GM23338 (cell line): ENCODE measurements around the gene KCTD15. TPM values are rescaled to one million over a fixed set of nuclear protein-coding genes. Genes with fewer than 3 reads are reported as not detected.

Experiments used
- ATAC-seq: fragments of 200-7000 bp; cut with Tn5 transposase; 3 replicates; pipeline ENCODE4 v1.9.1; 2020
- DNase-seq: peaks from one replicate; pipeline ENCODE4 v3.0.0-alpha.2; 2015; ENCODE audit warnings: low spot score
- H2AFZ ChIP-seq: fragments of 200-600 bp; sonication (generic); 2 replicates; pipeline ENCODE4 v1.8.0; 2016; ENCODE audit warnings: antibody characterized with exemption, mild to moderate bottlenecking, moderate library complexity
- H3F3A ChIP-seq: fragments of 200-600 bp; sonication (generic); replicated peaks from 2 replicates; pipeline ENCODE4 v1.8.0; 2017; ENCODE audit warnings: antibody characterized with exemption, mixed run types, low read depth
- H3K27ac ChIP-seq: fragments of 200-600 bp; sonication (generic); 2 replicates; pipeline ENCODE4 v1.6.1; 2016; ENCODE audit warnings: low read depth
- H3K27me3 ChIP-seq: fragments of 200-600 bp; sonication (generic); 2 replicates; pipeline ENCODE4 v1.8.0; 2016; ENCODE audit warnings: mild to moderate bottlenecking, mixed run types, moderate library complexity; ENCODE audit not compliant: insufficient read depth
- H3K36me3 ChIP-seq: fragments of 200-600 bp; sonication (generic); 2 replicates; pipeline ENCODE4 v1.8.0; 2016; ENCODE audit warnings: mild to moderate bottlenecking; ENCODE audit not compliant: insufficient read depth
- H3K4me1 ChIP-seq: fragments of 200-600 bp; sonication (generic); 2 replicates; pipeline ENCODE4 v1.8.0; 2016; ENCODE audit warnings: mild to moderate bottlenecking, moderate library complexity; ENCODE audit not compliant: insufficient read depth
- H3K4me2 ChIP-seq: fragments of 200-600 bp; sonication (generic); 2 replicates; pipeline ENCODE4 v1.7.1; 2017; ENCODE audit warnings: mixed run types
- H3K4me3 ChIP-seq: fragments of 200-600 bp; sonication (generic); 2 replicates; pipeline ENCODE4 v1.6.1; 2016; ENCODE audit warnings: mixed run types
- H3K79me2 ChIP-seq: fragments of 200-600 bp; sonication (generic); replicated peaks from 2 replicates; pipeline ENCODE4 v1.8.0; 2017; ENCODE audit warnings: mild to moderate bottlenecking; ENCODE audit not compliant: insufficient read depth
- H3K9me2 ChIP-seq: fragments of 200-600 bp; sonication (generic); 2 replicates; pipeline ENCODE4 v1.8.0; 2017; ENCODE audit not compliant: insufficient read depth
- H4K20me1 ChIP-seq: fragments of 200-600 bp; sonication (generic); replicated peaks from 2 replicates; pipeline ENCODE4 v1.8.0; 2017; ENCODE audit warnings: mild to moderate bottlenecking; ENCODE audit not compliant: insufficient read depth
- H3K27ac Mint-ChIP-seq: 2 replicates; pipeline ENCODE4 v1.8.0; 2020; ENCODE audit warnings: inconsistent platforms, mild to moderate bottlenecking, moderate library complexity, mixed read lengths
- H3K27me3 Mint-ChIP-seq: 3 replicates; pipeline ENCODE4 v1.8.0; 2022; ENCODE audit warnings: low read depth, mild to moderate bottlenecking, moderate library complexity, mixed read lengths, inconsistent platforms; ENCODE audit not compliant: insufficient read depth, poor library complexity
- H3K36me3 Mint-ChIP-seq: 3 replicates; pipeline ENCODE4 v1.8.0; 2021; ENCODE audit warnings: low read depth, mild to moderate bottlenecking, inconsistent platforms, moderate library complexity, mixed read lengths
- H3K4me1 Mint-ChIP-seq: 3 replicates; pipeline ENCODE4 v1.8.0; 2020; ENCODE audit warnings: mild to moderate bottlenecking, inconsistent platforms, mixed read lengths
- H3K4me3 Mint-ChIP-seq: 3 replicates; pipeline ENCODE4 v1.8.0; 2021; ENCODE audit warnings: moderate library complexity, mild to moderate bottlenecking, inconsistent platforms, mixed read lengths
- H3K9me3 Mint-ChIP-seq: 3 replicates; pipeline ENCODE4 v1.8.0; 2020; ENCODE audit warnings: moderate library complexity, mild to moderate bottlenecking, inconsistent platforms, mixed read lengths
- CREB1 ChIP-seq: fragments of 250-450 bp; sonication (Bioruptor Pico); IDR thresholded peaks from 2 replicates; pipeline ENCODE4 v1.5.0; 2020; ENCODE audit warnings: low read depth, mild to moderate bottlenecking, moderate library complexity
- ETS1 ChIP-seq: IDR thresholded peaks from 2 replicates; pipeline ENCODE4 v1.6.1; 2016; ENCODE audit warnings: antibody characterized with exemption
- EZH2 ChIP-seq: fragments of 200-600 bp; sonication (generic); IDR thresholded peaks from one replicate; pipeline ENCODE4 v1.8.0; 2017; ENCODE audit warnings: antibody characterized with exemption, mild to moderate bottlenecking, low read depth; ENCODE audit not compliant: unreplicated experiment
- EZH2phosphoT487 ChIP-seq: fragments of 200-600 bp; sonication (generic); IDR thresholded peaks from one replicate; pipeline ENCODE4 v1.8.1; 2018; ENCODE audit warnings: antibody characterized with exemption; ENCODE audit not compliant: unreplicated experiment
- JUNB ChIP-seq: IDR thresholded peaks from one replicate; pipeline ENCODE4 v1.6.1; 2016; ENCODE audit warnings: antibody characterized with exemption; ENCODE audit not compliant: unreplicated experiment
- POLR2AphosphoS5 ChIP-seq: IDR thresholded peaks from 2 replicates; pipeline ENCODE4 v1.6.1; 2016; ENCODE audit warnings: antibody characterized with exemption, low read depth
- STAT1 ChIP-seq: IDR thresholded peaks from one replicate; pipeline ENCODE4 v1.6.1; 2016; ENCODE audit warnings: antibody characterized with exemption; ENCODE audit not compliant: unreplicated experiment
- ZNF331 ChIP-seq: fragments of 250-450 bp; sonication (Bioruptor Pico); IDR thresholded peaks from 2 replicates; pipeline ENCODE4 v1.5.0; 2020; ENCODE audit warnings: low read depth, mild to moderate bottlenecking, moderate library complexity
- polyA plus RNA-seq: library from polyadenylated mRNA; unstranded; fragments of >200 nt; fragmentation: Nextera tagmentation; extraction: Ambion mirVana; gene quantifications from 2 replicates; pipeline ENCODE4 v1.2.1, GENCODE V29; 2016
- total RNA-seq: library from RNA; depleted of rRNA; stranded (reverse); fragments of >200 nt; shearing (Covaris generic); gene quantifications from 2 replicates; pipeline ENCODE4 v1.2.3, GENCODE V29; 2014
- TF ChIP-seq, protein P1 (sequence below): fragments of 250-450 bp; sonication (Bioruptor Pico); IDR thresholded peaks from 2 replicates; pipeline ENCODE4 v1.5.0; 2020; ENCODE audit warnings: mild to moderate bottlenecking, moderate library complexity
- TF ChIP-seq, protein P2 (sequence below), 2 experiments: fragments of 200-600 bp in 1 of 2; sonication (generic) in 1 of 2; conservative IDR thresholded peaks; 2 replicates each; pipeline versions ENCODE4 v1.5.1 to v1.6.1; 2016 to 2017; ENCODE audit warnings: antibody characterized with exemption in 2 of 2, low read depth in 2 of 2, mild to moderate bottlenecking in 2 of 2, moderate library complexity in 1 of 2

Gene KCTD15
- total and polyA plus RNA-seq, 2 experiments from 2014 or later = 5.1 to 60.1 TPM

GRCh38 chr19:33775731-33776487 lies 20.8 kb upstream of the KCTD15 start:
- Mint-ChIP-seq H3K9me3 (no peaks in the 10 kb centered on the region; the same call in 1 of the 3 replicates), H3K36me3 (peaks cover 6% of the 10 kb centered on the region; the same call in 2 of the 3 replicates), H3K4me3 (no peak overlapping the region), H3K4me1 (peaks cover 13% of the 10 kb centered on the region), H3K27me3 (peaks cover 20% of the 10 kb centered on the region), H3K27ac (no peak overlapping the region)
- no peaks in the 10 kb centered on the region for H3K79me2 ChIP-seq
- no peaks in the 10 kb centered on the region for H3K9me2 ChIP-seq
- H3K4me2 ChIP-seq = no peak overlapping the region
- H3K27me3 ChIP-seq = peaks cover 5% of the 10 kb centered on the region; the same call in 1 of the 2 replicates
- peaks cover 4% of the 10 kb centered on the region; the same call in 1 of the 2 replicates for H3K4me1 ChIP-seq
- DNase-seq (no peak), ATAC-seq (no peak)
- H4K20me1 ChIP-seq = no peaks in the 10 kb centered on the region
- no peak for TF ChIP-seq EZH2
- TF ChIP-seq, protein P1, sequence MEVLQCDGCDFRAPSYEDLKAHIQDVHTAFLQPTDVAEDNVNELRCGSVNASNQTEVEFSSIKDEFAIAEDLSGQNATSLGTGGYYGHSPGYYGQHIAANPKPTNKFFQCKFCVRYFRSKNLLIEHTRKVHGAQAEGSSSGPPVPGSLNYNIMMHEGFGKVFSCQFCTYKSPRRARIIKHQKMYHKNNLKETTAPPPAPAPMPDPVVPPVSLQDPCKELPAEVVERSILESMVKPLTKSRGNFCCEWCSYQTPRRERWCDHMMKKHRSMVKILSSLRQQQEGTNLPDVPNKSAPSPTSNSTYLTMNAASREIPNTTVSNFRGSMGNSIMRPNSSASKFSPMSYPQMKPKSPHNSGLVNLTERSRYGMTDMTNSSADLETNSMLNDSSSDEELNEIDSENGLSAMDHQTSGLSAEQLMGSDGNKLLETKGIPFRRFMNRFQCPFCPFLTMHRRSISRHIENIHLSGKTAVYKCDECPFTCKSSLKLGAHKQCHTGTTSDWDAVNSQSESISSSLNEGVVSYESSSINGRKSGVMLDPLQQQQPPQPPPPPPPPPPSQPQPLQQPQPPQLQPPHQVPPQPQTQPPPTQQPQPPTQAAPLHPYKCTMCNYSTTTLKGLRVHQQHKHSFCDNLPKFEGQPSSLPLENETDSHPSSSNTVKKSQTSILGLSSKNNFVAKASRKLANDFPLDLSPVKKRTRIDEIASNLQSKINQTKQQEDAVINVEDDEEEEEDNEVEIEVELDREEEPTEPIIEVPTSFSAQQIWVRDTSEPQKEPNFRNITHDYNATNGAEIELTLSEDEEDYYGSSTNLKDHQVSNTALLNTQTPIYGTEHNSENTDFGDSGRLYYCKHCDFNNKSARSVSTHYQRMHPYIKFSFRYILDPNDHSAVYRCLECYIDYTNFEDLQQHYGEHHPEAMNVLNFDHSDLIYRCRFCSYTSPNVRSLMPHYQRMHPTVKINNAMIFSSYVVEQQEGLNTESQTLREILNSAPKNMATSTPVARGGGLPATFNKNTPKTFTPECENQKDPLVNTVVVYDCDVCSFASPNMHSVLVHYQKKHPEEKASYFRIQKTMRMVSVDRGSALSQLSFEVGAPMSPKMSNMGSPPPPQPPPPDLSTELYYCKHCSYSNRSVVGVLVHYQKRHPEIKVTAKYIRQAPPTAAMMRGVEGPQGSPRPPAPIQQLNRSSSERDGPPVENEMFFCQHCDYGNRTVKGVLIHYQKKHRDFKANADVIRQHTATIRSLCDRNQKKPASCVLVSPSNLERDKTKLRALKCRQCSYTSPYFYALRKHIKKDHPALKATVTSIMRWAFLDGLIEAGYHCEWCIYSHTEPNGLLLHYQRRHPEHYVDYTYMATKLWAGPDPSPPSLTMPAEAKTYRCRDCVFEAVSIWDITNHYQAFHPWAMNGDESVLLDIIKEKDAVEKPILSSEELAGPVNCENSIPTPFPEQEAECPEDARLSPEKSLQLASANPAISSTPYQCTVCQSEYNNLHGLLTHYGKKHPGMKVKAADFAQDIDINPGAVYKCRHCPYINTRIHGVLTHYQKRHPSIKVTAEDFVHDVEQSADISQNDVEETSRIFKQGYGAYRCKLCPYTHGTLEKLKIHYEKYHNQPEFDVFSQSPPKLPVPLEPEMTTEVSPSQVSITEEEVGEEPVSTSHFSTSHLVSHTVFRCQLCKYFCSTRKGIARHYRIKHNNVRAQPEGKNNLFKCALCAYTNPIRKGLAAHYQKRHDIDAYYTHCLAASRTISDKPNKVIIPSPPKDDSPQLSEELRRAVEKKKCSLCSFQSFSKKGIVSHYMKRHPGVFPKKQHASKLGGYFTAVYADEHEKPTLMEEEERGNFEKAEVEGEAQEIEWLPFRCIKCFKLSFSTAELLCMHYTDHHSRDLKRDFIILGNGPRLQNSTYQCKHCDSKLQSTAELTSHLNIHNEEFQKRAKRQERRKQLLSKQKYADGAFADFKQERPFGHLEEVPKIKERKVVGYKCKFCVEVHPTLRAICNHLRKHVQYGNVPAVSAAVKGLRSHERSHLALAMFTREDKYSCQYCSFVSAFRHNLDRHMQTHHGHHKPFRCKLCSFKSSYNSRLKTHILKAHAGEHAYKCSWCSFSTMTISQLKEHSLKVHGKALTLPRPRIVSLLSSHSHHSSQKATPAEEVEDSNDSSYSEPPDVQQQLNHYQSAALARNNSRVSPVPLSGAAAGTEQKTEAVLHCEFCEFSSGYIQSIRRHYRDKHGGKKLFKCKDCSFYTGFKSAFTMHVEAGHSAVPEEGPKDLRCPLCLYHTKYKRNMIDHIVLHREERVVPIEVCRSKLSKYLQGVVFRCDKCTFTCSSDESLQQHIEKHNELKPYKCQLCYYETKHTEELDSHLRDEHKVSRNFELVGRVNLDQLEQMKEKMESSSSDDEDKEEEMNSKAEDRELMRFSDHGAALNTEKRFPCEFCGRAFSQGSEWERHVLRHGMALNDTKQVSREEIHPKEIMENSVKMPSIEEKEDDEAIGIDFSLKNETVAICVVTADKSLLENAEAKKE = no peak
- TF ChIP-seq CREB1 = no peak
- H3K36me3 ChIP-seq = no peaks in the 10 kb centered on the region
- no peak overlapping the region for H2AFZ ChIP-seq
- H3F3A ChIP-seq = no peaks in the 10 kb centered on the region
- H3K4me3 ChIP-seq = no peak overlapping the region
- H3K27ac ChIP-seq = no peak overlapping the region

GRCh38 chr19:33777351-33777750 lies 19.3 kb upstream of the KCTD15 start:
- ATAC-seq (no peak), DNase-seq (no peak)
- Histone ChIP-seq H3K4me3 (no peak overlapping the region), H2AFZ (no peak overlapping the region), H3K9me2 (no peaks in the 10 kb centered on the region), H3K4me2 (no peak overlapping the region), H4K20me1 (no peaks in the 10 kb centered on the region), H3K79me2 (no peaks in the 10 kb centered on the region), H3F3A (no peaks in the 10 kb centered on the region), H3K36me3 (no peaks in the 10 kb centered on the region), H3K27ac (no peak overlapping the region), H3K27me3 (peaks cover 5% of the 10 kb centered on the region; the same call in 1 of the 2 replicates), H3K4me1 (peaks cover 4% of the 10 kb centered on the region; the same call in 1 of the 2 replicates)
- Mint-ChIP-seq H3K4me1 (peaks cover 13% of the 10 kb centered on the region), H3K36me3 (peaks cover 5% of the 10 kb centered on the region; the same call in 2 of the 3 replicates), H3K9me3 (peaks cover 4% of the 10 kb centered on the region; the same call in 2 of the 3 replicates), H3K27me3 (peaks cover 20% of the 10 kb centered on the region), H3K4me3 (no peak overlapping the region), H3K27ac (no peak overlapping the region)
- TF ChIP-seq CREB1 = no peak
- TF ChIP-seq JUNB = no peak
- no peak for TF ChIP-seq ZNF331 (CRISPR knock-in tag)
- TF ChIP-seq EZH2phosphoT487 = no peak
- TF ChIP-seq, protein P2, sequence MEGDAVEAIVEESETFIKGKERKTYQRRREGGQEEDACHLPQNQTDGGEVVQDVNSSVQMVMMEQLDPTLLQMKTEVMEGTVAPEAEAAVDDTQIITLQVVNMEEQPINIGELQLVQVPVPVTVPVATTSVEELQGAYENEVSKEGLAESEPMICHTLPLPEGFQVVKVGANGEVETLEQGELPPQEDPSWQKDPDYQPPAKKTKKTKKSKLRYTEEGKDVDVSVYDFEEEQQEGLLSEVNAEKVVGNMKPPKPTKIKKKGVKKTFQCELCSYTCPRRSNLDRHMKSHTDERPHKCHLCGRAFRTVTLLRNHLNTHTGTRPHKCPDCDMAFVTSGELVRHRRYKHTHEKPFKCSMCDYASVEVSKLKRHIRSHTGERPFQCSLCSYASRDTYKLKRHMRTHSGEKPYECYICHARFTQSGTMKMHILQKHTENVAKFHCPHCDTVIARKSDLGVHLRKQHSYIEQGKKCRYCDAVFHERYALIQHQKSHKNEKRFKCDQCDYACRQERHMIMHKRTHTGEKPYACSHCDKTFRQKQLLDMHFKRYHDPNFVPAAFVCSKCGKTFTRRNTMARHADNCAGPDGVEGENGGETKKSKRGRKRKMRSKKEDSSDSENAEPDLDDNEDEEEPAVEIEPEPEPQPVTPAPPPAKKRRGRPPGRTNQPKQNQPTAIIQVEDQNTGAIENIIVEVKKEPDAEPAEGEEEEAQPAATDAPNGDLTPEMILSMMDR (conservative IDR thresholded peaks at IDR 0.05; ENCODE audit: low read depth in 2 of 2) = no peak
- no peak for TF ChIP-seq POLR2AphosphoS5
- TF ChIP-seq STAT1 = no peak
- TF ChIP-seq EZH2 = no peak
- TF ChIP-seq ETS1 = no peak
